GM10248 (cell line): ENCODE measurements around the gene VEPH1.

ENCODE experiments used
- CTCF ChIA-PET: fragments of 300-600 bp; sonication (Branson Sonifier 250); formaldehyde crosslinking; extraction: SDS; loops from one replicate; lab custom pipeline; 2021; ENCODE audit warnings: antibody characterized with exemption; lab: Yijun Ruan, JAX
- POLR2A ChIA-PET: fragments of 350-650 bp; sonication (Branson Sonifier 250); formaldehyde crosslinking; extraction: SDS; loops from one replicate; lab custom pipeline; 2020; ENCODE audit warnings: antibody characterized with exemption; lab: Yijun Ruan, JAX
- DNase-seq: peaks from one replicate; pipeline ENCODE4 v3.0.0; 2012; ENCODE audit errors: extremely low spot score
- TF ChIP-seq, protein P1 (sequence below): IDR thresholded peaks from 2 replicates; pipeline ENCODE4 v1.5.1; 2012; ENCODE audit warnings: mild to moderate bottlenecking, low read depth; ENCODE audit errors: extremely low read depth, missing control alignments, control extremely low read depth

The VEPH1 gene

DNA sequence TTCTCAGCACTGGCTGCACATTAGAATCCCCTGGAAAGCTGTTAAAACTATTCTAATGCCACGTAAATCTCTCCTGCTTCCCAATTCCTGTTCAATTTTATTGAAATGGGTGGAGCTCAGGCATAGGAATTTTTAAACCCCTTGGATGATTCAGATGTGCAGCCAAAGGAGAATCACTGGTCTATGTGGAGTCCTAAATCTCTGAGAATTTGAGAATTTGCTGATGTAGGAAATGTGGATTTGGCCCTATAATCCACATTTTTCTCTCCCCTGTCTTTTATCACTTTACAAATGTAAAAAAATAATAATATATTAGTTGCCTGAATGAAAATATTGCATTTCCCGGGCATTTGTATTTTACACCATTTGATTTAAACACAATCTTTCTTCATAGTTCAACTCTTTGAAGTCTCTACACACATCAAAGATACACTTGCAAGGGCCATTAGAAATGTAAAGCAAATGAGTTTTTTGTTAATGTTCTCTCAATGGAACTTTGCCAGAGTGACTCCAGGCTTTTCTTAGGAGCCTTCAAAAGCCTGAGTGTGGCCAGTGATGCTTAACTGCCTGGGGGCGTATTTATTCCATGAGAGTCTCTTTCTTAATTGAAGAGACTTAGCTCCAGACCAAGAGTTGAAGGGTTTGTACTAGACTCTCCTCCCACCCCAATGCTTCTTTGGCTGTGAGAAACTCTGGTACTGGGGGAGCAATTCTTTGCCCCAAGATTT, 115.3 kb downstream of the VEPH1 start:
- ChIA-PET CTCF (interaction anchor here (1.2 kb wide), 1 partner anchor 14 kb away, joined by 3 read pairs; no protein-coding TSS in a partner anchor), POLR2A (no interaction called here)
- DNase-seq, result no peak
- TF ChIP-seq, protein P1, sequence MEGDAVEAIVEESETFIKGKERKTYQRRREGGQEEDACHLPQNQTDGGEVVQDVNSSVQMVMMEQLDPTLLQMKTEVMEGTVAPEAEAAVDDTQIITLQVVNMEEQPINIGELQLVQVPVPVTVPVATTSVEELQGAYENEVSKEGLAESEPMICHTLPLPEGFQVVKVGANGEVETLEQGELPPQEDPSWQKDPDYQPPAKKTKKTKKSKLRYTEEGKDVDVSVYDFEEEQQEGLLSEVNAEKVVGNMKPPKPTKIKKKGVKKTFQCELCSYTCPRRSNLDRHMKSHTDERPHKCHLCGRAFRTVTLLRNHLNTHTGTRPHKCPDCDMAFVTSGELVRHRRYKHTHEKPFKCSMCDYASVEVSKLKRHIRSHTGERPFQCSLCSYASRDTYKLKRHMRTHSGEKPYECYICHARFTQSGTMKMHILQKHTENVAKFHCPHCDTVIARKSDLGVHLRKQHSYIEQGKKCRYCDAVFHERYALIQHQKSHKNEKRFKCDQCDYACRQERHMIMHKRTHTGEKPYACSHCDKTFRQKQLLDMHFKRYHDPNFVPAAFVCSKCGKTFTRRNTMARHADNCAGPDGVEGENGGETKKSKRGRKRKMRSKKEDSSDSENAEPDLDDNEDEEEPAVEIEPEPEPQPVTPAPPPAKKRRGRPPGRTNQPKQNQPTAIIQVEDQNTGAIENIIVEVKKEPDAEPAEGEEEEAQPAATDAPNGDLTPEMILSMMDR, result no peak

DNA sequence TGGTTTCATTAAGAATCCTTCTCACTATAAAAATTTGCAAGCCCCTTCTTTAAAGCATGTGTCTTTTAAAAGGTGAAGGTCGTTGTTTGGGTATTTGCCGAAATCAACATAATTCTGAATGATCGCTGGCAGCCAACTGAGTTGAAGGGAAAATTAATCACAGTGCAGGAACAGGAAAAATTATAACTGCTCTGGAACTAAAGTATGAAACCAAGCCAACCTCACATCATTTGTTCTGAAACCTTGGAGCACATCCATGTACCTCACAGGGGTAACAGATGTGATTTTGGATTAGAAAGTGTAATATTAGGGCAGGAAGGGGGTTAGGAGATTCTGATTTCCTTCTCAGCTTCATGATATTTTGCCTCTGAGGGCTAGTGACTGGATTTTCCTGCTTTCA, 118.7 kb downstream of the VEPH1 start:
- CTCF ChIA-PET, result no interaction called here
- no peak for DNase-seq
- POLR2A ChIA-PET, result no interaction called here
- TF ChIP-seq, protein P1, result no peak

DNA sequence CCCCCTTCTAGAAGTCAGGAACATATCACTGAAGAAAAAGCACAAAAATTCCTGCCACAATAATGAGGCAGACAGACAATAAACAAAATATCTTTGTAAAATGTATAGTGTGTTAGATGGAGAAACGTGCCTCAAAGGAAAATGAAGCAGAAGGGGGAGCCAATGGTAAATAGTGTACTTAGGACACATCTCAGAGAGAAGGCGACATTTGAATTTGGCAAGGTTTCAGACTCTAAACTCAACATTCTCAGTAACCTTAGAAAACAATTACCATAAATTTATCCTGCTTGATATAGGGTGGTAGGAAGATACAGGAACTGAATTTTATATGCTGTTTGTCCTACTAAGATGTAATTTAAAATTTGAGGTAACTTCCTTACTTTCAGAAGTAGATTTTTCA, 119.2 kb downstream of the VEPH1 start:
- no peak for DNase-seq
- ChIA-PET POLR2A (no interaction called here), CTCF (no interaction called here)
- TF ChIP-seq, protein P1, result no peak

DNA sequence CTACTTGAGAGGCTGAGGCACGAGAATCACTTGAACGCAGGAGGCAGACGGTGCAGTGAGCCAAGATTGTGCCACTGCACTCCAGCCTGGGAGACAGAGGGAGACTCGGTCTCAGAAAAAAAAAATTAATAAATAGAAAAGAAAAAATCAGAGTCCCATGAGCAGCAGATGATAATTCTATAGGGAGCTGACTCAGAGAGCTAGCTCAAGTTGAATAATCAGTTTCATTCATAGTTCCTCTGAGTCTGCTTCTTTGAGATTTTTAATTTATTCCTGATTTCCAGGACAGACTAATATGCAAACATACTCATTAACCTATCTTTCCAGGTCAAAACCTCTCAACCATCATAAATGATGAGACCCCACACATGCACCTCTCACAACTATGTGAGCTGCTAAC, 121.6 kb downstream of the VEPH1 start:
- POLR2A ChIA-PET, result no interaction called here
- no peak for DNase-seq
- TF ChIP-seq, protein P1, result no peak
- CTCF ChIA-PET, result no interaction called here

DNA sequence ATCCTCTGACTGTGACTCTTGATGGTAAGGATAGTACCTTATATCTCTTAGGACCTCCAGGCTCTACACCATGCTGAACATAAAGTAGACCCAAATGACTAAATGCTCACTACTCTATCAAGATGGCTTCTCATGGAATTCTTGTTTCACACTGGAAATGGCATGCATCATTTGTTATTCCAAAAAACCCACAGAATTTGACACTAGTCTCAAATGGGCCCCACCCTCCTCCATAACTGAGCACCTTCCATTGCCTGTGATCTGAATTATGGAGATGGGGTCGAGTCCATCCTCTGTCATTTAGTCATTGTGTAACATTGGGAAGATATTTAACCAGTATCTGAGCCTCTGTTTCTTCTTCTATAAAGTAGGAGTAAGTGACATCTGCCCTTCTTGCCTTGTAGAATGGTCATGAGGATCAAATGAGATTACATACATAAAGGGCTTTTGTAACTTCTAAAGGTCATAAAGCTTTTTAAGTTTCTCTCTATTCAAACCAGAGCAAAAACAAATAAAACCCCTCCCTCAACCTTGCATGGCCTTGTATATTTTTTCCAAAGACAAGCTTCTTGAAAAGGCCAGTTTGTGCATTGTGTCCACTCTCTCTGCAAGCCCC, 123.6 kb downstream of the VEPH1 start:
- DNase-seq, result no peak
- CTCF ChIA-PET, result interaction anchor here (0.9 kb wide), 1 partner anchor 11 kb away, joined by 3 read pairs; no protein-coding TSS in a partner anchor
- TF ChIP-seq, protein P1, result no peak
- POLR2A ChIA-PET, result no interaction called here

DNA sequence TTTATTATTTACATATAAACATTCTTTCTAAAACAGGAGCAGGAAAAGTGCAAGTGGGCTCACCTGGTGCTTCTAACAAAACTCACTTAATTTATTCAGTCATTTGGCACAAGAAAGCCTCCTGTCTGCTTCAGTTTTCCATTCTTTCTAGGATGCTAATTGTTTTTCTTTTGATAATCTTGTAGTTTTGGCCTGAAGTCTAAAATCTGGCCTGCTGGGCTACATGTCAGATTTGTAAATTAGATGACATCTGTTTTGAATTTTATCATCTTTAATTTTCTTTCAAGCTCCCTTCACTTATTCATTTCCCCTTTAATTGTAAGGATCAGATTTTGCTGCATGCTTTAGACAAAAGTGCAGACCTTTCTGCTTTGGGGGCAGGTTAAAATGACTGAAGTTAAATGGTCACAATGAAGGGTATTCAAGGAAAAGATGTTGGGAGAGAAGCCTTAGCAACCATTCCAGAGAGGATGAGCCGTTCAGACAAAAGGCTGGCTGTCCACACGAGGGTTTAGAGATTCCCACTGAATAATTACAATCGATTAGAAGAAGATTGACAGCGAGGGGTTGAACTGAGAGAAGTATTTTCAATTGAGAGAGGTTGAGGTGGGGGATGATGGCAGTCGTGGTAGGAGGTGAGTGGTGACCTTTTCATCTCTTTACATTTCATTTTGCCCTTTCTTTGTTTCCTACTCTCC, 126.5 kb downstream of the VEPH1 start:
- POLR2A ChIA-PET, result no interaction called here
- no peak for DNase-seq
- TF ChIP-seq, protein P1, result no peak
- CTCF ChIA-PET, result no interaction called here
